ENCODE measurements around the gene GLCCI1. TPM values are rescaled to one million over a fixed set of nuclear protein-coding genes. Genes with fewer than 3 reads are reported as not detected.

GLCCI1 gene
- total and polyA plus RNA-seq, 10 donors: 9.1 to 53.2 (median 42.6) TPM

DNA sequence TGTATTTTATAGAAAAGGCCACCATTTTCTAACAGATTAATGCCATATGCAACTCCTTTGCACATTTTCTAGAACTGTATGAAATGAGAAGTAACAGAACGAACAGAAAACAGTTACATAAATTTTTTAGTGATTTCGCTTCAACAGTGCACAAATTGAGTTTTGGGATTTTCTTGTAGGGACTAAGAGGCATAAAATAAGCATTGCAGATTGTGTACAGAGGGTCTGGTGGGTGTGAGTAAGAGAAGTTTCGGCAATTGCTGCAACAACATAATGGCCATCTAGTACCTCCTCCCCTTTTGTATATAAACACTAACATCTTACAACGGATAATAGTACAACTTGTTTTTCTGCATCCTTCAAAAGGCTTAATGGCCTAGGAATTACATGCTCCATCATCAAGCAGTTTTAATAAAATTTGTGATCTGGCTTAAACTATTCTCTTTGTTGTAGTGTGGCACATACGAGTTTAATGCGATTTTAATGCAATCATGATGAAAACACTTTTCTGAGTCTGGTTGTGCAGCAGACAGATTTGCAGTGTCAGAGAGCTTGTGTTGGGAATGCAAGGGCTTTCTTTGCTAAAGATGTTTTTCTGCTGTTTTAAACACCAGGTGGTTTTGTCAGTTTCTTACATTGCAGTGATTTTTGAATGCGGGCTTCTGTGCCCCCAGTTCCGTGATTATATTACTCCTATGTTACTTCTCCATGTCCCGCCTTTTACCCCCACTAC is 2.9 kb downstream of the GLCCI1 start:
- no peaks in the 10 kb centered on the region for H3K27me3 ChIP-seq (replicated peaks in 1 of 7)
- no peaks in the 10 kb centered on the region for H3K36me3 ChIP-seq
- WGBS, 5 donors: 67 to 80% (median 75%) methylated on average over 9 of the region's 9 CpGs
- H3K4me3 ChIP-seq: peak overlapping the region in 7 of 8 donors; percentile 58 to 97 (median 81)
- peak overlapping the region in 7 of 8 donors; percentile 20 to 99 (median 99) for H3K27ac ChIP-seq
- H3K9me3 ChIP-seq: no peaks in the 10 kb centered on the region
- intact Hi-C loops (cut with DNase I; ENCODE audit: low total_unique reads): no loop called here
- peaks cover 0 to 82% (median 55%) of the 10 kb centered on the region in 6 donors for H3K4me1 ChIP-seq
- DNase-seq: no peak
- TF ChIP-seq, protein P1, sequence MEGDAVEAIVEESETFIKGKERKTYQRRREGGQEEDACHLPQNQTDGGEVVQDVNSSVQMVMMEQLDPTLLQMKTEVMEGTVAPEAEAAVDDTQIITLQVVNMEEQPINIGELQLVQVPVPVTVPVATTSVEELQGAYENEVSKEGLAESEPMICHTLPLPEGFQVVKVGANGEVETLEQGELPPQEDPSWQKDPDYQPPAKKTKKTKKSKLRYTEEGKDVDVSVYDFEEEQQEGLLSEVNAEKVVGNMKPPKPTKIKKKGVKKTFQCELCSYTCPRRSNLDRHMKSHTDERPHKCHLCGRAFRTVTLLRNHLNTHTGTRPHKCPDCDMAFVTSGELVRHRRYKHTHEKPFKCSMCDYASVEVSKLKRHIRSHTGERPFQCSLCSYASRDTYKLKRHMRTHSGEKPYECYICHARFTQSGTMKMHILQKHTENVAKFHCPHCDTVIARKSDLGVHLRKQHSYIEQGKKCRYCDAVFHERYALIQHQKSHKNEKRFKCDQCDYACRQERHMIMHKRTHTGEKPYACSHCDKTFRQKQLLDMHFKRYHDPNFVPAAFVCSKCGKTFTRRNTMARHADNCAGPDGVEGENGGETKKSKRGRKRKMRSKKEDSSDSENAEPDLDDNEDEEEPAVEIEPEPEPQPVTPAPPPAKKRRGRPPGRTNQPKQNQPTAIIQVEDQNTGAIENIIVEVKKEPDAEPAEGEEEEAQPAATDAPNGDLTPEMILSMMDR (IDR thresholded peaks at IDR 0.05 in 8 of 11, conservative IDR thresholded peaks at IDR 0.05 in 3 of 11): no peak
- no peak for TF ChIP-seq POLR2A (IDR thresholded peaks at IDR 0.05)
- no peak for TF ChIP-seq POLR2AphosphoS5 (IDR thresholded peaks at IDR 0.05)

DNA sequence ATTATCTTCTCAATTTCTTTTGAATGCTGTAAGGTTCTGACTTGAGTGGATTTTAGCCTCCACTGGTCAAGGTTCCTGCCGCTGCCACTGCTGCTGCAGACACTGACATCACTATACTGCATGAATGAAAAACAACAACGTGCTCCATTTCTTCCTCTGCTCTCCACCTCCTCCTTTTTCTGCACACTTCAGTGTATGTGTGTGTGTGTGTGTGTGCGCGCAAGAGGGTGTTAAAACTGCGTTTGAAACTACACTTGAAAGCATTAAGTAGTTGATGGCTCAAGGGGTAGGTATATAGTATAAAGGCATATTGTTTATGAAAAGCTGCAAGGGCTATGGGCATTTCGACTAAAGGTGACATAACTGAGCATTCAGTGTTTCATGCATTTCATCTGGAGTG is 3.5 kb downstream of the GLCCI1 start:
- H3K36me3 ChIP-seq: no peaks in the 10 kb centered on the region
- no peak for DNase-seq
- 46 to 59% (median 54%) methylated on average over 6 of the region's 6 CpGs for WGBS, 5 donors
- peaks cover 0 to 83% (median 61%) of the 10 kb centered on the region in 6 donors for H3K4me1 ChIP-seq
- intact Hi-C loops (cut with DNase I; ENCODE audit: low total_unique reads): no loop called here
- peak overlapping the region in 5 of 8 donors; percentile 20 to 99 (median 98) for H3K27ac ChIP-seq
- no peaks in the 10 kb centered on the region for H3K9me3 ChIP-seq
- no peaks in the 10 kb centered on the region for H3K27me3 ChIP-seq (replicated peaks in 1 of 7)
- H3K4me3 ChIP-seq: peak overlapping the region in 6 of 8 donors; percentile 62 to 97 (median 86)
- TF ChIP-seq, protein P1 (IDR thresholded peaks at IDR 0.05 in 8 of 11, conservative IDR thresholded peaks at IDR 0.05 in 3 of 11): no peak
- TF ChIP-seq POLR2AphosphoS5 (IDR thresholded peaks at IDR 0.05) (no peak), POLR2A (IDR thresholded peaks at IDR 0.05) (no peak)

DNA sequence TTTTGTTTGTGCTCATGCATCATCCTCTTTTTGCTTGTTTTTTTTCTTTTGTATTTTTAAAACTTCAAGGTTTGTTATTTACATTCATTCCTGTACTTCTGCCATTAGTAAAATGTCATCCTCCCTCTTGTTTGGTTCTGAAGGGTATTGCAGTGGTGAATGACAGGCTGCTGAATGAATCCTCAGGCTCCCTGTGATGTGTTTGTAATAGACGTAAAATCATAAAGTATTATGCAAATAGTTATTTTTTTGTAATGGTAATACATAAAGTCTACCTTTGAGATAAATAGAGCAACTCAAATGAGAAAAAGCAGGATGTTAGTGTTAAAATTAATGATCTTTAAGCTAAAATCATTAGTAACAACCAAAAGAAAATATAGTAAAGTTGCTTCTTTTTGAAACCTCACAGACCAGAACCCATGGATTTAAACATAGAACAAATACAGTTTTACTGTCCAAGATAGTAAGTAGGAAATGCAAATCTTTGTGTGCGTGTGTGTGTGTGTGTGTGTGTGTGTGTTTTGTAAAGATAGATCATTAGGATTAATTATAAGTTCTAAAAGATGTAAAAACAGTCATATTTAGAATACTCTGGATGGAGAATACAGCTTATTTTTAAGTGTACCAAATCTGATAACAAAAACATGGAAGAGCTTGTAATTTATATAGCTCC is 4.5 kb downstream of the GLCCI1 start:
- no peak for DNase-seq
- H3K9me3 ChIP-seq: no peaks in the 10 kb centered on the region
- no peak for TF ChIP-seq POLR2AphosphoS5 (IDR thresholded peaks at IDR 0.05)
- TF ChIP-seq POLR2A (IDR thresholded peaks at IDR 0.05): no peak
- TF ChIP-seq, protein P1 (IDR thresholded peaks at IDR 0.05 in 8 of 11, conservative IDR thresholded peaks at IDR 0.05 in 3 of 11): no peak
- no peaks in the 10 kb centered on the region for H3K27me3 ChIP-seq (replicated peaks in 1 of 7)
- peak overlapping the region in 2 of 8 donors; percentile 79 to 81 for H3K4me3 ChIP-seq
- 27 to 57% (median 53%) methylated on average over 2 of the region's 2 CpGs for WGBS, 5 donors
- H3K36me3 ChIP-seq: no peaks in the 10 kb centered on the region
- intact Hi-C loops (cut with DNase I; ENCODE audit: low total_unique reads): no loop called here
- peaks cover 0 to 83% (median 66%) of the 10 kb centered on the region in 6 donors for H3K4me1 ChIP-seq
- H3K27ac ChIP-seq: peak overlapping the region in 3 of 8 donors; percentile 6 to 98 (median 28)

DNA sequence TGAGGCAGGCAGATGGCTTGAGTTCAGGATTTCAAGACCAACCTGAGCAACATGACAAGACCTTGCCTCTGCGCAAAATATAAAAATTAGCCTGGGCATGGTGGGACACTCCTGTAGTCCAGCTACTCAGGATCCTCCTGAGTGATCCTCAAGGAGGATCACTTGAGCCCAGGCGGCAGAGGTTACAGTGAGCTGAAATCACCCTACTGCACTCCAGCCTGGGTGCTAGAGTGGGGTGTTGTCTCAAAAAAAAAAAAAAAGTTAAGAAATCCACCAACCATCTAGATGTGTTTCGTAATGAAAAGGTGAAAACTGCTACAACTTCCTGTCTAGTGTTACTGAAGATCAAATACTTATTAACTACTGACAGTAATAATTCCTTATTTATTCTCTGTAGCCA is 8.1 kb downstream of the GLCCI1 start:
- H3K4me1 ChIP-seq: peaks cover 0 to 99% (median 74%) of the 10 kb centered on the region in 6 donors
- TF ChIP-seq, protein P1 (IDR thresholded peaks at IDR 0.05 in 8 of 11, conservative IDR thresholded peaks at IDR 0.05 in 3 of 11): no peak
- TF ChIP-seq POLR2A (IDR thresholded peaks at IDR 0.05) (no peak), POLR2AphosphoS5 (IDR thresholded peaks at IDR 0.05) (no peak)
- intact Hi-C loops (cut with DNase I; ENCODE audit: low total_unique reads): no loop called here
- no peaks in the 10 kb centered on the region for H3K36me3 ChIP-seq
- DNase-seq: no peak
- no peaks in the 10 kb centered on the region for H3K9me3 ChIP-seq
- H3K4me3 ChIP-seq: peak overlapping the region in 1 of 8 donors; percentile 10
- 57 to 71% (median 65%) methylated on average over 3 of the region's 3 CpGs for WGBS, 5 donors
- peak overlapping the region in 6 of 8 donors; percentile 12 to 78 (median 47) for H3K27ac ChIP-seq
- H3K27me3 ChIP-seq (replicated peaks in 1 of 7): no peaks in the 10 kb centered on the region

All from spleen (tissue), 11 donors.